ENCODE measurements around the gene FOXK2.

GRCh38 chr17:82474223-82475010, 45.1 kb upstream of the FOXK2 start:
- TF ChIP-seq CTCF (IDR thresholded peaks at IDR 0.05; ENCODE audit: low read depth, low read length) (no peak), POLR2A (IDR thresholded peaks at IDR 0.05; ENCODE audit: extremely low read depth, insufficient read length) (no peak), MAX (IDR thresholded peaks at IDR 0.05; ENCODE audit: low read depth, low read length) (no peak)

All from NB4 (cell line).